ENCODE measurements around the gene OXLD1.

The OXLD1 gene

GRCh38 chr17:81682565-81683207 lies 16.3 kb upstream of the OXLD1 start:
- DNase-seq, result peak; percentile 41

GRCh38 chr17:81681672-81682071 lies 15.3 kb upstream of the OXLD1 start:
- DNase-seq, result no peak

- no peak for DNase-seq
Observed at GRCh38 chr17:81680150-81680549, 13.7 kb upstream of the OXLD1 start.

GRCh38 chr17:81676906-81677305 lies 10.5 kb upstream of the OXLD1 start:
- DNase-seq, result no peak

GRCh38 chr17:81675515-81676221 lies 9.3 kb upstream of the OXLD1 start:
- peak; percentile 50 for DNase-seq

- no peak for DNase-seq
Observed at GRCh38 chr17:81673561-81674258, 7.3 kb upstream of the OXLD1 start.

GRCh38 chr17:81672954-81673353 lies 6.5 kb upstream of the OXLD1 start:
- DNase-seq, result no peak

GRCh38 chr17:81672504-81672903 lies 6.1 kb upstream of the OXLD1 start:
- DNase-seq, result no peak

GRCh38 chr17:81667754-81668153 lies 1.3 kb upstream of the OXLD1 start:
- no peak for DNase-seq

GRCh38 chr17:81666092-81666341 lies 388 bp downstream of the OXLD1 start:
- no peak for DNase-seq

- no peak for DNase-seq
Observed at GRCh38 chr17:81665205-81666091, 957 bp downstream of the OXLD1 start.

GRCh38 chr17:81664051-81664470 lies 2.3 kb downstream of the OXLD1 start:
- DNase-seq, result no peak

GRCh38 chr17:81662002-81662401 lies 4.4 kb downstream of the OXLD1 start:
- no peak for DNase-seq

GRCh38 chr17:81660441-81660840 lies 6.0 kb downstream of the OXLD1 start:
- DNase-seq, result no peak

- peak; percentile 23 for DNase-seq
Observed at GRCh38 chr17:81659038-81659437, 7.4 kb downstream of the OXLD1 start.

- peak; percentile 40 for DNase-seq
Observed at GRCh38 chr17:81656835-81657234, 9.6 kb downstream of the OXLD1 start.

- no peak for DNase-seq
Observed at GRCh38 chr17:81656118-81656743, 10.2 kb downstream of the OXLD1 start, which contains the start of gene PDE6G. Gene PDE6G, minus strand, starts transcription at chr17:81656542. Its CDS starts 3,237 bp downstream, at chr17:81653305.

GRCh38 chr17:81655378-81656117 lies 10.9 kb downstream of the OXLD1 start:
- DNase-seq, result no peak

- DNase-seq, result no peak
Observed at GRCh38 chr17:81652906-81653771, 13.3 kb downstream of the OXLD1 start.

GRCh38 chr17:81651692-81652091 lies 14.7 kb downstream of the OXLD1 start:
- DNase-seq, result no peak

- no peak for DNase-seq
Observed at GRCh38 chr17:81650951-81651350, 15.5 kb downstream of the OXLD1 start.
